Right lobe of liver (tissue), 6 donors: ENCODE results near the gene TXNDC15. TPM values are rescaled to one million over a fixed set of nuclear protein-coding genes. Genes with fewer than 3 reads are reported as not detected.
A peak's percentile ranks its signal among the peaks of the same experiment; 100 is the strongest.
"Not testable (repeated sequence)": the region's sequence is repeated elsewhere in the genome, so short reads cannot be mapped to it uniquely, and the experiment has no call there.

Experiments
- ATAC-seq, 4 donors: fragments of 200-7000 bp; cut with Tn5 transposase; one replicate each; pipeline ENCODE4 v1.9.1; 2020; ENCODE audit warnings: mild to moderate bottlenecking in 4 of 4, moderate library complexity in 4 of 4
- DNase-seq, 3 donors: peaks; one replicate each; pipeline ENCODE4 v3.0.0-alpha.2; 2020
- H3K27ac ChIP-seq, 3 donors: fragments of 200-600 bp; one replicate each; pipeline ENCODE4 v1.8.0; 2022
- H3K27me3 ChIP-seq, 2 donors: fragments of 200-600 bp; one replicate each; pipeline ENCODE4 v1.8.0; 2022
- H3K36me3 ChIP-seq, 4 donors: fragments of 200-600 bp; sonication (generic) in 1 of 4; one replicate each; pipeline versions ENCODE4 v1.5.1 to v1.8.0; 2017 to 2022; ENCODE audit warnings: control low read depth in 1 of 4
- H3K4me1 ChIP-seq, 4 donors: fragments of 200-600 bp; sonication (generic) in 1 of 4; one replicate each; pipeline versions ENCODE4 v1.5.1 to v1.8.0; 2017 to 2022; ENCODE audit warnings: control low read depth in 1 of 4
- H3K4me3 ChIP-seq, 3 donors: fragments of 200-600 bp; one replicate each; pipeline ENCODE4 v1.8.0; 2022
- H3K9me3 ChIP-seq, 4 donors: fragments of 200-600 bp; sonication (generic) in 1 of 4; one replicate each; pipeline versions ENCODE4 v1.5.1 to v1.8.0; 2017 to 2022; ENCODE audit warnings: control low read depth in 1 of 4
- CTCF ChIP-seq, 4 donors: fragments of 200-600 bp in 3 of 4; fragments of 450-650 bp in 1 of 4; IDR thresholded peaks; one replicate each; pipeline versions ENCODE4 v1.5.1 to v1.8.0; 2016 to 2022; ENCODE audit warnings: antibody characterized with exemption in 4 of 4, mild to moderate bottlenecking in 2 of 4
- POLR2A ChIP-seq: fragments of 450-650 bp; IDR thresholded peaks from one replicate; pipeline ENCODE4 v1.6.1; 2017; ENCODE audit warnings: antibody characterized with exemption, mild to moderate bottlenecking
- WGBS: methylation state at CpG from one replicate; pipeline ENCODE4 v1.1.6; 2018; ENCODE audit warnings: low coverage, low lambda C conversion rate; ENCODE audit not compliant: insufficient coverage; ENCODE audit errors: missing lambda C conversion rate; 5-methylcytosine and 5-hydroxymethylcytosine counted together
- intact Hi-C, 2 donors: fragments of 100-400 bp; cut with DNase I; formaldehyde crosslinking; loops; one replicate each; pipeline versions ENCODE4 v1.11.2 to v1.14.1; 2022
- total RNA-seq, 6 experiments: library from RNA; depleted of rRNA in 2 of 6; stranded (reverse); fragments of >200 nt in 2 of 6; fragmentation: NEBNext Ultra II Directional in 3 of 6; extraction: Animal tissue kit (Norgen Biotek cat#: 25700) in 3 of 6; gene quantifications; one replicate each; pipeline versions ENCODE4 v1.1.0 to v1.2.4, GENCODE V29; 2016 to 2023
- donor health status: DM: no; HTN: yes; CAD: no.
- donor health status: DM: no; HTN: no; CAD: no.
- donor health status: DM: no; HTN: no; CAD: no.
- donor health status: DM: no; HTN: yes; CAD: no.
- donor health status: DM: no; HTN: yes; CAD: no.

Gene TXNDC15
- total RNA-seq, 6 experiments from 2014 or later: 20.8 to 30.9 (median 28.2) TPM

- H3K36me3 ChIP-seq: peaks cover 0 to 3% (median 0%) of the 10 kb centered on the region in 4 donors
- 100% methylated on average over 2 of the region's 2 CpGs for WGBS
- DNase-seq (no peak), ATAC-seq (no peak)
- no peaks in the 10 kb centered on the region for H3K9me3 ChIP-seq
- H3K4me1 ChIP-seq: peaks cover 0 to 23% (median 11%) of the 10 kb centered on the region in 4 donors
- no peaks in the 10 kb centered on the region for H3K27me3 ChIP-seq
- no peak overlapping the region for H3K4me3 ChIP-seq
- H3K27ac ChIP-seq: no peak overlapping the region
- TF ChIP-seq POLR2A (no peak), CTCF (IDR thresholded peaks at IDR 0.05) (no peak)
- intact Hi-C loops: no loop called here
These were observed 38.5 kb upstream of the TXNDC15 start for GRCh38 chr5:134835623-134836022.

- no peaks in the 10 kb centered on the region for H3K27me3 ChIP-seq
- peak overlapping the region; percentile 49 to 74 (median 69) for H3K27ac ChIP-seq
- no peaks in the 10 kb centered on the region for H3K9me3 ChIP-seq
- 34% methylated on average over 3 of the region's 3 CpGs for WGBS
- peak overlapping the region in 2 of 3 donors; percentile 3 to 13 for H3K4me3 ChIP-seq
- DNase-seq (peak in 1 of 3 donors; percentile 61), ATAC-seq (peak; percentile 67 to 75 (median 68))
- intact Hi-C loops: no loop called here
- peaks cover 0 to 23% (median 11%) of the 10 kb centered on the region in 4 donors for H3K4me1 ChIP-seq
- peaks cover 0 to 3% (median 0%) of the 10 kb centered on the region in 4 donors for H3K36me3 ChIP-seq
- TF ChIP-seq CTCF (IDR thresholded peaks at IDR 0.05) (no peak), POLR2A (no peak)
These were observed 36.5 kb upstream of the TXNDC15 start for GRCh38 chr5:134837530-134838181.

- H3K9me3 ChIP-seq, H3K4me3 ChIP-seq, intact Hi-C loops, H3K36me3 ChIP-seq, H3K27me3 ChIP-seq: not testable (repeated sequence)
- peaks cover 0 to 23% (median 11%) of the 10 kb centered on the region in 4 donors for H3K4me1 ChIP-seq
- TF ChIP-seq POLR2A: peak; percentile 23
- H3K27ac ChIP-seq: peak overlapping the region; percentile 49 to 74 (median 69)
- 28% methylated on average over 9 of the region's 9 CpGs for WGBS
- DNase-seq: peak; percentile 61 to 81 (median 69)
- ATAC-seq: peak; percentile 86 to 91 (median 90)
These were observed 35.8 kb upstream of the TXNDC15 start for GRCh38 chr5:134838361-134838760.

GRCh38 chr5:134840811-134841210 lies 33.4 kb upstream of the TXNDC15 start:
- H3K4me1 ChIP-seq: peaks cover 0 to 29% (median 11%) of the 10 kb centered on the region in 4 donors
- peaks cover 0 to 3% (median 0%) of the 10 kb centered on the region in 4 donors for H3K36me3 ChIP-seq
- no peaks in the 10 kb centered on the region for H3K9me3 ChIP-seq
- no peak overlapping the region for H3K27ac ChIP-seq
- intact Hi-C loops: no loop called here
- ATAC-seq (no peak), DNase-seq (no peak)
- H3K4me3 ChIP-seq: no peak overlapping the region
- H3K27me3 ChIP-seq: no peaks in the 10 kb centered on the region
- WGBS: 90% methylated on average over 3 of the region's 3 CpGs
- no peak for TF ChIP-seq POLR2A
- no peak for TF ChIP-seq CTCF (IDR thresholded peaks at IDR 0.05)

GRCh38 chr5:134844252-134844651 lies 29.9 kb upstream of the TXNDC15 start:
- Histone ChIP-seq H3K4me3 (no peak overlapping the region), H3K4me1 (peaks cover 0 to 25% (median 7%) of the 10 kb centered on the region in 4 donors), H3K27ac (no peak overlapping the region), H3K36me3 (peaks cover 0 to 3% (median 0%) of the 10 kb centered on the region in 4 donors), H3K9me3 (no peaks in the 10 kb centered on the region), H3K27me3 (no peaks in the 10 kb centered on the region)
- intact Hi-C loops: no loop called here
- no peak for TF ChIP-seq POLR2A
- TF ChIP-seq CTCF (IDR thresholded peaks at IDR 0.05): no peak
- WGBS: 63% methylated on average over 1 of the region's 1 CpG
- ATAC-seq (no peak), DNase-seq (no peak)
